Prostate gland (tissue), 2 donors: ENCODE results near the gene DNAH6.
"Not testable (repeated sequence)": the region's sequence is repeated elsewhere in the genome, so short reads cannot be mapped to it uniquely, and the experiment has no call there.

Experiments used
- CTCF ChIP-seq, 4 experiments: fragments of 200-600 bp in 2 of 4; fragments of 450-650 bp in 2 of 4; sonication (generic) in 2 of 4; IDR thresholded peaks; 1 replicate in 3 of 4; 2 replicates in 1 of 4; pipeline ENCODE4 v1.5.1; 2016 to 2019; ENCODE audit warnings: antibody characterized with exemption in 4 of 4, mild to moderate bottlenecking in 2 of 4, moderate library complexity in 2 of 4
- POLR2AphosphoS5 ChIP-seq: sonication (generic); formaldehyde crosslinking; IDR thresholded peaks from one replicate; pipeline ENCODE4 v1.6.1; 2017; ENCODE audit warnings: antibody characterized with exemption

GRCh38 chr2:84868327-84868726, 352.0 kb downstream of the DNAH6 start:
- not testable (repeated sequence) for TF ChIP-seq CTCF (IDR thresholded peaks at IDR 0.05); POLR2AphosphoS5
